Bronchial epithelial cell (primary cell): Measurements from ENCODE around the gene SNX2. TPM values are rescaled to one million over a fixed set of nuclear protein-coding genes. Genes with fewer than 3 reads are reported as not detected.

Source experiments
- DNase-seq: peaks from one replicate; pipeline ENCODE4 v3.0.0-alpha.2; 2010; ENCODE audit warnings: low read depth
- FAIRE-seq: peaks from 2 replicates; lab custom pipeline; 2011; peaks lifted over from hg19 to GRCh38; lab: Jason Lieb, UNC
- H3K27me3 ChIP-seq: 2 replicates; pipeline ENCODE4 v1.5.1; 2011; ENCODE audit warnings: low read length; ENCODE audit not compliant: control insufficient read depth, insufficient read depth
- H3K36me3 ChIP-seq: 2 replicates; pipeline ENCODE4 v1.5.1; 2011; ENCODE audit warnings: low read length; ENCODE audit not compliant: control insufficient read depth, insufficient read depth
- H3K4me3 ChIP-seq: 2 replicates; pipeline ENCODE4 v1.5.1; 2011; ENCODE audit warnings: mild to moderate bottlenecking, low read depth, low read length, control low read depth
- CTCF ChIP-seq: IDR thresholded peaks from 2 replicates; pipeline ENCODE4 v1.5.1; 2011; ENCODE audit warnings: mild to moderate bottlenecking, moderate library complexity, low read length, control low read depth, inconsistent platforms; ENCODE audit not compliant: insufficient read depth, severe bottlenecking
- total RNA-seq: library from RNA; depleted of rRNA; stranded (reverse); fragments of >200 nt; gene quantifications from 2 replicates; pipeline ENCODE4 v1.2.1, GENCODE V29; 2014

SNX2 gene
- total RNA-seq, 1 donor from 2014 or later = 48.4 TPM

- no peak for FAIRE-seq
- no peak for DNase-seq
- Histone ChIP-seq H3K36me3 (no peaks in the 10 kb centered on the region), H3K4me3 (no peak overlapping the region), H3K27me3 (no peaks in the 10 kb centered on the region)
- no peak for TF ChIP-seq CTCF
Observed at GRCh38 chr5:122773619-122774018, 1.3 kb upstream of the SNX2 start.

GRCh38 chr5:122774519-122774860 lies 390 bp upstream of the SNX2 start:
- Histone ChIP-seq H3K4me3 (peak overlapping the region; percentile 98), H3K27me3 (no peaks in the 10 kb centered on the region), H3K36me3 (no peaks in the 10 kb centered on the region)
- DNase-seq = no peak
- FAIRE-seq = no peak
- no peak for TF ChIP-seq CTCF

GRCh38 chr5:122775550-122776542 lies 966 bp downstream of the SNX2 start:
- Histone ChIP-seq H3K4me3 (peak overlapping the region; percentile 98), H3K36me3 (no peaks in the 10 kb centered on the region), H3K27me3 (no peaks in the 10 kb centered on the region)
- TF ChIP-seq CTCF = no peak
- FAIRE-seq (no peak), DNase-seq (peak; percentile 18)

DNA sequence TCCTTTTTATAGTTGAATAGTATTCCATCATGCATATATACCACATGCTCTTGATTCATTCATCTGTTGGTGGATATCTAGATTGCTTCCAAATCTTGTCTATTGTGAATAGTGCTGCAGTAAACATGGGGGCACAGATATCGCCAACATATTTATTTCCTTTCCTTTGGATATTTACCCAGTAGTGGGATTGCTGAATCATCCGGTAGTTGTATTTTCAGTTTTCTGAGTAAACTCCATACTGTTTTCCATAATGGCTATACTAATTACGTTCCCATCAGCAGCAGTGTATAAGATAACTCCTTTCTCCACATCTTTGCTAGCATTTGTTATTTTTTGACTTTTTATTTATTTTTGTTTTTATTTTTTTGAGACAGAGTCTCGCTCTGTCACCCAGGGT lies 3.3 kb downstream of the SNX2 start:
- DNase-seq = no peak
- Histone ChIP-seq H3K36me3 (no peaks in the 10 kb centered on the region), H3K27me3 (no peaks in the 10 kb centered on the region), H3K4me3 (no peak overlapping the region)
- TF ChIP-seq CTCF = no peak
- no peak for FAIRE-seq

DNA sequence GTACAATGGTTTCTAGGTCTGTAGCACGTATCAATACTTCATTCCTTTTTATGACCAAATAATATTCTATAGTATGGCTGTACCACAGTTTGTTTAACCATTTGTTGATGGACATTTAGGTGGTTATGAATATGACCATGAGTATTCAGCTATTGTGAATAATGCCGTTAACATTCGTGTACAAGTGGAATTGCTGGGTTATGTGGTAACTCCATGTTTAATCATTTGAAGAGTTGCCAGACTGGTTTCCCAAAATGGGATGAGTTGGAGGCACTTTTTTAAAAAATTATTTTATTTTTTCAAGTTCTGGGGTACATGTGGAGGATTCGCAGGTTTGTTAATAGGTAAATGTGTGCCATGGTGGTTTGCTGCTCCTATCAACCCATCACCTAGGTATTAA lies 4.6 kb downstream of the SNX2 start:
- FAIRE-seq (no peak), DNase-seq (peak; percentile 60)
- Histone ChIP-seq H3K27me3 (no peaks in the 10 kb centered on the region), H3K36me3 (no peaks in the 10 kb centered on the region), H3K4me3 (no peak overlapping the region)
- no peak for TF ChIP-seq CTCF
